GM18873 (cell line): ENCODE measurements around the gene ZNF789.
"Not testable (repeated sequence)": the region's sequence is repeated elsewhere in the genome, so short reads cannot be mapped to it uniquely, and the experiment has no call there.

ENCODE experiments used
- ATAC-seq: cut with Tn5 transposase; IDR thresholded peaks from one replicate; pipeline ENCODE4 v1.9.1; 2021; ENCODE audit warnings: mild to moderate bottlenecking, moderate library complexity, moderate number of reproducible peaks; ENCODE audit not compliant: unreplicated experiment, low FRiP score

ZNF789 gene

DNA sequence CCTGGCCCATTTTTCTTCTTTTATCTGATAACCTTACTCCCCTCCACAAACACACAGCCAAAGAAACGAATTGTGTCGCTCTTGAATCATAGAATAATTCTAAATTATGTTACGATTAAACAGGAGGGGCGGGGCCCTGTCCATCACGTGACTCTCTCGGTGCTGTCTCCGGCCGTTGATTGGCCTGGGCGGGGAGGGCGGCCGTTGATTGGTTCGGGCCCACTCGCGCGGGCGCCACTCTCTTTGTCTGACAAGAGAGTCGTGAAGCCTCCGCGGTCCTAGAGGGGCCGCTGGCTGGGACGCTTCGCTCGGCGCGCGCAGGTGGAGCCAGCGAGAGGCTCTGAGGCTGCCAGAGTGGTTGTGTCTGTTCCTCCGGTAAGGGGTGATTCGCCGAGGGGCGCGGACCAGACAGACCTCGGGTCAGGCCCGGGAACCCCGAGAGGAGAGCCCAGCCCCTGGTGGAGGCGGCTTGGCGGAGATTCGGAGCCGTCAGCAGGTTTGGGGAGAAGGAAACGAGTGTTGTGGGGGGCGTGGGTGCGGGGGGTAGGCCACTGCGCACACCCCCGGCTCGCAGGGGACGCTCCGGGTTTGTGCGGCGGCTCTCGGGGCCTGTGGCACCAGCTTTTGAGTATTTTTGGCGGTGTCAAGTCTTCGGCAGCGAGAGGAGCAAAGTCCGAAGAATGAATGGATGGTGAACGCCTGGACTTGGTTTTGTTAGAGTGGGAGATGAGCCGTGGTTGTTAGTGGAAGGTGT, at the start of gene ZNF789:
Gene ZNF789, plus strand, starts transcription at position 330 of the 754 bp plus-strand sequence. CDS start 3,567 bp downstream, outside the sequence.
- ATAC-seq: peak; percentile 73

DNA sequence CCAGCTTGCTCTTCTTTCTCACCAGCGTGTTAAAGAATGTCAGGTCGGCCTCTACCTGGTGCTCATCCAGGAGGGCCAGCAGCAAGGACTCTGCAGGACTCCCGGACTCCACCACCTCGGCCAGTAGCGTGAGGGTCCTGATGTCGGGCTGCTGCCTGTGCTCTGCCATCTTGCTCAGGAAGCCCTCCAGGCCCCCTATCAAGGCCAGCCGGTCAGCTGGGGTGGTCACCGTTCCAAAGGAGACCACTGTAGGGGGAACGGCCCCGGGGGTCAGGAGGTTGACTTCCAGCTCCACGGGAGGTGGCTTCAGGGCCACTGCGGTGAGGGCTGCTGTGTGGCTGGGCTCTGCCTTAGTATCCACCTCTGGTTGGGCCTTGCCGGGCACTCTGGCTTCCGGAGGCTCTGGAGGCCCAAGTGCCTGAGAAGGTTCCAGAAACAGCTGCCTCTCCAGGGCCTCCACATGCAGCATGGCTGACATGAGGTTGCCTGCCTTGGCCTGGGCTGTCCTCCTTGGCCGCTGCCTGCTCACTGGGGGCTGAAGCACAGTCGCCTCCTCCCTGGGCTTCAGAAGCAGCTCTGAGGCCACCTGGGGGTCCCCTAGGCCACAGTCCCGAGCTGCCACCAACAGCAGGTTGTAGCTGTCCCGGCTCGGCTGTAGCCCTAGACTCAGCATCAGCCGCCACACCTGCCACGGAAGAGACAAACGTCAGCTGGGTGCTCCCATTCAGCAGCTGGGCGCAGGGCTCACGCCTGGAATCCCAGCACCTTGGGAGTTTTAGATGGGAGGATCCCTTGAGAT, 47.6 kb upstream of the ZNF789 start:
- ATAC-seq: no peak

DNA sequence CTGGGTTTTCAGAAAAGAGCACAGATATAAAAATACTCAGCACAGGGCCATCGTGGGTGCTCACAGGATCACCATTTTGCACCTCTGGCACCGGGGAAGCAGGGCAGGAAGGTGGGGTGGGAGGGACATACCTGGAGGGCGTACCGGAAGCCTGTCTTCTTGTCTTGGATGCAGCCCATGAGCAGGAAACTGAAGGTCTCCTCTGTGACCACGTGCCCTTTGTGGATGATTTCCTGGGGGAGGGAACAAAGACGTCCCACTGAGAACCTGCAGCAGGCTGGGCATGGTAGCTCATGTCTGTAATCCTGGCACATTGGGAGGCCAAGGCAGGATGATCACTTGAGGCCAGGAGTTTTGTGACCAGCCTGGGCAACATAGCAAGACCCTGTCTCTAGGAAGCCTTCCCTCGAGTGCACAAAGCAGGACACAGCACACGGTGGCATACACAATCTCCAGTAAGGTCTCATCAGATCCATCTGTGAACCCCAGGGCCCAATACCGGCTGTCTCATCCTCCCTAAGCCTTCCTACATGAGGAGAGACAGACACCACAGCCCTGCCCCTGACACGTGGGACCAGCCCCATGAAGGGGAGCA, 43.6 kb upstream of the ZNF789 start:
- no peak for ATAC-seq

DNA sequence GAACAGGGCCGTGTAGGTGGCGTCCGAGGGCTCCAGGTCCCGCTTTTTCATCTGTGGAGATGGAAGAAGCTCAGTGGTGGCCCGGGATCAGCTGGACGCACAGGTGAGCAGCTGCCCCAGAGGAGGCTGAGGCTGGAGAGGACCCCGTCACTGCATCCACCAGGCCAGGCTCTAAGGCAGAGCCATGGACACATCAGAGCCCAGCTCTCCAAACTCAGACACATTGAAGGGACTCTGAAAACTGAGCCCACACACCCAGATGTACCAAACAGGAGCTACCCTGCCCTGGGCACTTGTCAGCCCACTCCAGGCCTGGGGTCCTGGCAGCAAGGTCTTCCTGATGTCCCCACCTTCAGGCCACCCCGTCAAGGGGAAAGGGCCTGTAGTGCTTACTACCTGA, 42.9 kb upstream of the ZNF789 start:
- no peak for ATAC-seq

DNA sequence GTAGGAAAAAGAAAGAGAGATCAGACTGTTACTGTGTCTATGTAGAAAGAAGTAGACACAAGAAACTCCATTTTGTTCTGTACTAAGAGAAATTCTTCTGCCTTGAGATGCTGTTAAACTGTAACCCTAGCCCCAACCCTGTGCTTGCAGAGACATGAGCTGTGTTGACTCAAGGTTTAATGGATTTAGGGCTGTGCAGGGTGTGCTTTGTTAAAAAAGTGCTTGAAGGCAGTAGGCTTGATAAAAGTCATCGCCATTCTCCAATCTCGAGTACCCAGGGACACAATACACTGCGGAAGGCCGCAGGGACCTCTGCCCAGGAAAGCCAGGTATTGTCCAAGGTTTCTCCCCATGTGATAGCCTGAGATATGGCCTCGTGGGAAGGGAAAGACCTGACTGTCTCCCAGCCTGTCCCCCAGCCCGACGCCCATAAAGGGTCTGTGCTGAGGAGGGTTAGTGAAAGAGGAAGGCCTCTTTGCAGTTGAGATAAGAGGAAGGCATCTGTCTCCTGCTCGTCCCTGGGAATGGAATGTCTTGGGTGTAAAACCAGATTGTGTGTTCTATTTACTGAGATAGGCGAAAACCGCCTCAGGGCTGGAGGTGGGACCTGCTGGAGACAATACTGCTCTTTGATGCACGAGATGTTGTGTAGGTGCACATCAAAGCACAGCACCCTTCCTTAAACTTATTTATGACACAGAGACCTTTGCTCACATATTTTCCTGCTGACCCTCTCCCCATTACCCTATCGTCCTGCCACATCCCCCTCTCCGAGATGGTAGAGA, 40.7 kb upstream of the ZNF789 start:
- not testable (repeated sequence) for ATAC-seq

DNA sequence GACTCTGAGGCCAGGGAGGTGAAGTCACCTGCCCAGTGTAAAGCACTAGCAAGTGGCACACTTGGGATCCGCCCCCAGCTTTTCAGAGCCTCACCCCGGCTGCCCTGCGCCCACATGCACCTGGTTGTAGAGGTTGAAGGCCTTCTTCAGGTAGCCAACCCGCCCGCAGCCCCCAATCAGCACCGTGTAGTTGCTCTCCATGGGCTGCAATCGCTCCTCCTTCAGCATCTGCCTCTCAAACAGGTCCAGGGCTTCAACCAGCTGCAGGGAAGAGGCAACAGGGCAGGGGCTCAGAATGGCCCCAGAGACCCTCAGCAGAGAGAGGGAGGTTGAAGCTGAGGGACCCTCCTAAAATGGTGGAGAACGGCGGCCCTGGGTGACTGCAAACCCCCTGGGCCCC, 39.5 kb upstream of the ZNF789 start:
- no peak for ATAC-seq

DNA sequence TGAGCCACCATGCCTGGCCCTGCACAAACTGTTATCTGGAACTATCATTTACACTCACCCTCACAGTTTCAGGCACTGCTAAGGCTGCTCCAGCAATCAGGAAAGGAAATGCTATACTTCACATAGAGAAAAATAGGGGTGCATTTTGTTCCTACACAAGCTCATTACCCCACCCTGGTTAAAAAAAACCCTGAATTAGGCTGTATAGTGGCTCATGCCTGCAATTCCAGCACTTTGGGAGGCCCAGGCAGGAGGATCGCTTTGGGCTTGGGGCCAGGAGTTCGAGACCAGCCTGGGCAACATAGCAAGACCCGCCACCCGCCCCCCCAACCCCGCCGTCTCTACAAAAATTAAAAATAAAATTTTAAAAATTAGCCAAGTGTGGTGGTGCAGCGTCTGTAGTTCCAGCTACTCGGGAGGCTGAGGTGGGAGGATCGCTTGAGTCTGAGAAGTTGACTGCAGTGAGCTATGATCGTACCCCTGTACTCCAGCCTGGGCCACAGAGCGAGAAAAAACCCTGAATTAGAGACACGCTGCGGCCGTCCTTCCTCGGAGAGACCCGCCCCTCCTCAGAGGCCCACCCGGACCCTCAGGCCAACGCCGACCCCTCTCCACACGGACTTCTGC, 34.6 kb upstream of the ZNF789 start:
- no peak for ATAC-seq

DNA sequence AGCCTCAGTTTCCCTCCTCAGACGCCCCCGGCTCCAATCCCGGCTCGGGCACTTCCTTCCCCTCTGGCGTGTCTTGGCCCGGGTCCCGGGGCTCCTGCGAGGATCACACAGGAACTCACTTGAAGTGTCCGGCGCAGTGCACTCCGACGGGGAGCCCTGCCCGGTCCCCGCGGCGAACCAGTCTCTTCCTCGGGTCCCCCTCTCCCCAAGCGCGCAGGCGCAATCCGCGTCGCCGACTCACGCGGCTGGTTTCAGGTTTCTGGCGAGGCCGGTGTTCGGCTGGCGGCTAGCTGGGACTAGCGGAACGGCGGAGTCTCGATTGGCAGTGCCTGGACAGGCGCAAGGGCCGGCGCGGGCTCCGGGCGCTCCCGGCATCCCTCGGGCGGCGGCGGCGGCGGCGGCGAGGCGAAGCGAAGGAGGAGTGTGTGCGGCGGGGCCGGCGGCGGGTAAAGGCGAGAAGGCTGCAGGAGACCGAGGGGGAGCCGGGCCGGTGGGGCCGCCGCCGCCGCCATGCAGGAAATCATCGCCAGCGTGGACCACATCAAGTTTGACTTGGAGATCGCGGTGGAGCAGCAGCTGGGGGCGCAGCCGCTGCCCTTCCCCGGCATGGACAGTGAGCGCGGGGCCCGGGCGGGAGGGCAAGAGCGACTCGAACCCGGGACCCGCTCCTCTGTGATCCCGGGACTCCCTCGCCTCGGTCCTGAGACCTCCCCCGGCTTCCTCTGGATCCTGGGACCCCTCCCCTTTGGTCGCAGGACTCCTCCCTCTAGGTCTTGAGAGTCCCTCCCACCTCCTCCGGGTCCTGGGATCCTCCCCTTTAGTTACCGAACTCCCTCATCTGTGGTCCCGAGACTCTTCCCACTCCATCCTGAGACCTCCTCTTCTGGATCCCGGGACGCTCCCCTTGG, 33.9 kb upstream of the ZNF789 start, which contains the start of the genes CPSF4 and PTCD1:
Gene CPSF4, plus strand, starts transcription at position 371 of the 908 bp plus-strand sequence. Its CDS starts 140 bp downstream, at position 511.
Gene PTCD1, minus strand, starts transcription at position 226 of the 908 bp plus-strand sequence. CDS start 3,556 bp downstream, outside the sequence.
- ATAC-seq: peak; percentile 83

DNA sequence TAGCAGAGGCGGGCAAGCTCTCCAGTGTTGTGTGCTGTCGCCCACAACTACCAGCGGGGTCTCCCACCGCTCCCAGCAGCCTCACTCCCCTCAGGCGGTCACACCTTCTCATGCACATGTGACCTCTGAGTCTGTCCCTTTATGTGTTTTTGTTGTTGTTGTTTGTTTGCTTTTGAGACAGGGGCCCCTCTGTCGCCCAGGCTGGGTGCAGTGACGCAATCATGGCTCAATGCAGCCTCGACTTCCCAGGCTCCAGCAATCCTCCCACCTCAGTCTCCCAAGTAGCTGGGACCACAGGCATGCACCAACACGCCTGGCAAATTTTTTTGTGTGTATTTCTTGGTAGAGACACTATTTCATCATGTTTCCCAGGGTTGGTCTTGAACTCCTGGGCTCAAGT, 32.5 kb upstream of the ZNF789 start:
- no peak for ATAC-seq

DNA sequence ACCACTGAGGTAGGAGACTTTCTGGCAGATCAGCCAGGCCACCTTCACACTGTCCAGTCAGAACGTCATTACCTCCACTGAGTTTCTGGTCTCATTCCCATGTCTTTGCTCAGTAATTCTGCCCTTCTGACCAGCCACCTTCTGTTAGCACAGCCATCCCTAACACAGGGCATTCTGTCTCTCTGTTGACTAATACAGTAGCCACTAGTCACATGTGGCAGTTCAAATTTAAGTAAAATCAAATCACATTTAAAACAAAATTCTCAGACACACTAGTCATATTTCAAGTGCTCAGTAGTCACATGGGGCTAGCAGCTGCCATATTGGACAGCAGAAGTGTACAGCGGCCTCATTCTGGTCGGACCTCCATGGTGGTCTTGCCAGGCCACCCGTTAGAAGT, 26.6 kb upstream of the ZNF789 start:
- no peak for ATAC-seq

DNA sequence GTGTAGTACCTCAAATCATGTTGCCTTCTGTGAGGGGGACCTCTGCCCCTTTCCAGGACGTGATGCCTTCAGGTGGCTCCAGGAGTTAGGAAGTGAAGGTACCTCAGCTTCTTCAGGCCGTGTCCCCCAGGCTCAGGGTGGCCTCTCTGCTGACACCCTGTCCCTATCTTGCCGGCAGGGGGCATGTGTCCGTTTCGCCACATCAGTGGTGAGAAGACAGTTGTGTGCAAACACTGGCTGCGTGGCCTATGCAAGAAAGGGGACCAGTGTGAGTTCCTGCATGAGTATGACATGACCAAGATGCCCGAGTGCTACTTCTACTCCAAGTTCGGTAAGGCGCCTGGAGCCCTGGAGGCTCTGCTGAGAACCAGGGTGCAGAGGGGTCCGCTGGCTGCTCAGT, 24.7 kb upstream of the ZNF789 start:
- no peak for ATAC-seq

DNA sequence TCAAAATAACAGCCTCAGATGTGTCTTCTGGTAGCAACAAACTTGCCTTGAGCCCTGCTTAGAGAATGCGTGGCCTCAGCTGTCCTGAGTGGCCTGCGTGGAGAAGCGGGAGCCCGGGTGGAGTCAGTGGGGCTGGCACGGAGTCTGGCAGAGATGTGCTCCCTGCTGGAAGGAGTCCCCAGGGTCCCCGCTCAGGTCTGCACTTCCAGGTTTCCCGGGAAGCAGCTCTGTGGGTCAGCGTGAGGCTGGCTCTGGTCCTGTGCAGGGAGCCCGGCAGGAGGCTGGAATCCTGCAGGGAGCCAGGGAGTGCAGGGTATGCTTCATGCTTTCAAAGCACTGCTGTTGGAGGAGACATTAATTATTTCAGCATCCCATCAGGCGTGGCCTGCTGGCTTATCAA, 23.8 kb upstream of the ZNF789 start:
- no peak for ATAC-seq

DNA sequence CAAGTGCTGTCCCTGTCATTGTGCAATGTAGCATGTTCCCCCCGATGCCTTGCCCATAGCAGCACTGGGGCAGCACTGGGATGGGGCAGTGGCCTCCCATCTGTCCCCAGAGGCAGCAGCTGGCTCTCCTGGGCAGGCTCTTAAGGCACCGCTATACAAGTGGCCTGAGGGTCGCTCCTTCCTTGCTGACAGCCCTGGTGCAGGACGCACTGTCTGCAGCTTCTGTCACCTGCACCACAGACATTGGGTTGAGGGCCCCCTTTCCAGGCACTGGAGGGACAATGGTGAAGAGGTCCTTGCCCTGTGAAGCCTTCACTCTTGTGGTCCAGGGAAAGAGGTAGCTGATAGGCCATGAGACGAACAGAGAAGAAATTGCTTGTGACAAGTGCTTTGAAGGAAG, 23.4 kb upstream of the ZNF789 start:
- no peak for ATAC-seq

DNA sequence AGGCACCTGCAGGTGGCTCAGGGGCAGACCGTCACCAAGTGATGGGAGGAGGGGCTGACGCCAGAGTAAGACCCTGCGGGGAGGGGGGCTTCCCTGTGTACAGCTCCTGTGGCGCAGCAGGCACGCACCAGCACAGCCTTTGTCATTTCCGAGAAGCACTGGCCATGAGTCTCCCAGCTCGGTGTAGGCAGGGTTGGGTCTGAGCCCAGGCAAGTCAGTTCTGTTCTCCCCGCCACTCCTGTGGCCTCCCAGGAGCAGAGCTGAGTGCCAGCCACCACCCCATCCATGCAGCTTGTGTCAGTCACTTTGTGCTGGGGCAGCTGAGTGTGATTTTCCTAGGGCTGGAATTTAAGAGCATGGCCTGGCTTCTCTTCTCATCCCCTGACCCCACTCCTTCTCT, 20.8 kb upstream of the ZNF789 start:
- ATAC-seq: no peak

DNA sequence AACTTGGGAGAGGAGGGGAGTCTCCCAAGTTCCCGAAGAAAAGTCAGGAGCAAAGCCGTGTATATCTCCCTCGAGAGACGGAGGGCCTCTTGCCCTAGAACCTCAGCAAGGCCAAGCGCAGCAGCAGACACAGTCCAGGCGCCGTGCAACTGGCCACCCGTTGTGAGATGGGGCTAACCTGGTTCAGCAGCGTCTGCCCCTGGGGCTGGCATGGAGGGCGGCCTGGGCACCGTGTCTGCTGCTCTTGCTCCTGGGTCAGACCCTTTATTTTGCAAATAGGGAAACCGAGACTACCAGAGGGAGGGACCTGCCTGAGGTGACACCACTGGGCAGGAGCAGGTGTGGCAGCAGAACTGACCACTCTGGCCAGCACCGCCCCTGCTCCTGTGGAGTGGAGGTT, 20.1 kb upstream of the ZNF789 start:
- no peak for ATAC-seq

DNA sequence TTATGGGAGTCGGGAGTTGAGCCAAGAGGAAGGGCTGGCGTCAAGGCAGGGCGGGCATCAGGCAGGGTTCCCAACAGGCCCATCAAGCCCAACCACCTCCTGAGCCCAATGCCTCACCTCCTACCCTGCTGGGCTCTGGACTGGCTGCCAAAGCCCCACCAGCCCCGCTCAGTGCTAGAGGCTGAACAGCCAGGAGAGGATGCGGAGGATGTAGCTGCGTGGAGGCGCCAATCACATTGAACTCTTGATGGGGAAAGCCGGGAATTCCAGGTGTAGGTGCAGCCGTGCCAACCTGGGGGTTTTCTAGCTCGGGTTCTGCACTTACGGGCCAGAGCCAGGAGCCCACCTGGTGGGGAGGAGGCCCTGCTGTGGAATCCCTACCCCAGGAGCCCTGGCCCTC, 19.6 kb upstream of the ZNF789 start:
- no peak for ATAC-seq

DNA sequence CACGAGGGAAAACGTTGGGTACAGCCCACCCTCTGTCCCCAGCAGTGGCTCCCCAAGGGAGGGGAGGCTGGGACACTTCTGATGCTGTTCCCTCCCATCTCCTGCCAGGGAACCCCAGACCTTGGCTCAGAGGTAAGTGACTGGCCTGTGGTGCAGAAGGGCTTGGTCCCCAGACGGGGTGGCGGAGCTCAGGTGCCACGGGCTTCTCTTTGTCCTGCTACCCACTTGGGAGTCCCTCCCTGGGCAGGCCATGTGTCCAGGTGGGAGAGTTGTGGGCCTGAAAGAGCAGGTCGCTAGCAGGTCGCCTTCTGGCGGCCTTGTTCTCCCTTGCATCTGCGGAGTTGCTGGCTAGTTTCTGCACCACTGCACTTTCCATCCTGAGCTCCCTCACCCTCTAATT, 16.8 kb upstream of the ZNF789 start:
- no peak for ATAC-seq

DNA sequence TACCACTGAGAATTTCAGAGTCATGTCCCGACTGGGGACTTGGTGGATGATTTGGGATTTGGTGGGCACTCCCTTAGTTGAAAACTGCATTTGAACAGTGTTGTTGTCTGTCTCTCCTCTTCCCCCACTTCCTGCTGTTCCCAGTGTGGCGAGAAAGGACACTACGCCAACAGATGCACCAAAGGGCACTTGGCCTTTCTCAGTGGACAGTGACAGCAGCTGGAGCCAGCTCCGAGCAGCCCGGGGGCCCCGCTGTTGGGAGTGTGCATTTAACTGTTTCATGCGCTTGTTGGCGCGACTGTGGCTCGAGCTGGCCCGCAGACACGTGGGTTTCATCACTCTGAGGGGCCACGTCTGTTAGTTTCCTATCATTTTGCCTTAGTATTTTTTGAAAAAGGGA, 16.4 kb upstream of the ZNF789 start:
- ATAC-seq: no peak

DNA sequence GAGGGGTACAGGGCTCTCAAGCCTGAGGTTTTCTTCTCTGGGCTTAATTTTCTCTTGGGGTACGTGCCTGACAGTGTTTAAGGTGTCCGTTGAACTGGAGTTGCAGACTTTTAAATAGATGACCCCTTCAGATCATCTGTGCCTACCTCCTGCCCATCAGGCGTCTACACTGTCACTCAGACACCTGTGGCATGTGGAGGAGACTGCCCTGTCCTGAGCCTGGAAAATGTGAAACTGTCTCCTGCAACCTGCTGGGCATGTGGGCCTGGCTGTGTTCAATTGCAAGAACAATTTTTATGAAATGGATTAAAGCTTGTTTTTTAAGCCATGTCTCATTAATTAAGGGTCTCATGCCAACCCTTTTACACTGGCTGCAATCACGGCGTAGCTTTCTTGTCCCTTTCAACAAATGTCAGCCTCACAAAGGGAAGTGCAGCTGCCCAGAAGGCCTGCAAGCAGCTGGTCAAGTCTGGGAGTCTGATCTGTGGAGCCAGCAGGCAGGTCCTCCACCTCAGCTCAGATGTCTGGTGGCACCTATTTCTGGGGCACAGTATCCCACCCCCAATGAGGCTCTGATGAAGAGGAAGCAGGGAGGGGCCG, 15.5 kb upstream of the ZNF789 start:
- no peak for ATAC-seq
